Stimulated activated CD4-positive, alpha-beta T cell treated with anti-CD3 and anti-CD28 coated beads, Interleukin-1b, Interleukin-23, amount 100 ng/mL, for 1 hour (primary cell): ENCODE data around the gene MLLT10.

Experiments
- DNase-seq, 2 donors: peaks; one replicate each; pipeline ENCODE4 v3.0.0-alpha.2; 2020; ENCODE audit warnings: low read depth in 2 of 2

The MLLT10 gene

DNA sequence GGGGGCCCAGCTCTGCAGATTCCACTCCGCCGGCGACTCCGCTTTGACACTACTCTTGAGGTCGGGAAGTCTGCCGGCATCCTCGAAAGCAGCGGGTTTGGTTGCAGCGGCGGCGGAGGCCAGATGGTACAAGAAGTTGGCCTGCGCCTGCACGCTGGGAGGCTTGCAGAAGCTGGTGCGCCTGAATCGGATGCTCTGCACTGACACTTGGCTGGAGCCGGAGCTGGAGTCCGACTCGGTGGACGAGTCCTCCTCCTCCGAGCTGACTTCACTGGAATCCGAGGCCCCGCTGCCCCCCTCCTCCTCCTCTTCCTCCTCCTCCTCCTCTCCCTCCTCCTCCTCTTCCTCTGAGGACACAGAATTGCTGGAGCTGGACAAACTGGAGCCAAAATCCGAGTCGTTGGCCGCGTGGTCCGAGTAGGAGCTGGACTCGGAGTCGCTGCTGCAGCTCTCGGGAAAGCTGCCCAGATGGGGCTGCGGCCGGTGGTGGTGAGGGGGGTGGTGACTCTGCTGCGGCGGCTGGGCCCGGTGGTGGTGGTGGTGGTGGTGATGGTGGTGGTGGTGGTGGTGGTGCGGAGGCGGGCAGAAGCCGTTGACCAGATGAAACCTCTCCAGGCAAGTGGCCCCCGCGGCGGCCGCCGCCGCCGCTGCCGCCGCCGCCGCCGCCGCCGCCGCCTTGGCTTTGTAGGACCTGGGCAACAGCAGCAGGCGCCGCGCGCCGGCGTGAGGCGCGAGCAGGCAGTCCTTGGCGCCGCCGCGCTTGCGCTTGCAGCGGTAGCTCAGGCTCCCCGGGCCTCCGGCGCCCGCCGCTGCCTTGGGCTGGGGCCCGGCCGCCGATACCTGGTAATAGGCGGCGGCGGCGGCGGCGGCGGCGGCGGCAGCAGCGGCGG, 17.5 kb upstream of the MLLT10 start:
- DNase-seq, result no peak

GRCh38 chr10:21517134-21518031, 16.6 kb upstream of the MLLT10 start:
- no peak for DNase-seq

DNA sequence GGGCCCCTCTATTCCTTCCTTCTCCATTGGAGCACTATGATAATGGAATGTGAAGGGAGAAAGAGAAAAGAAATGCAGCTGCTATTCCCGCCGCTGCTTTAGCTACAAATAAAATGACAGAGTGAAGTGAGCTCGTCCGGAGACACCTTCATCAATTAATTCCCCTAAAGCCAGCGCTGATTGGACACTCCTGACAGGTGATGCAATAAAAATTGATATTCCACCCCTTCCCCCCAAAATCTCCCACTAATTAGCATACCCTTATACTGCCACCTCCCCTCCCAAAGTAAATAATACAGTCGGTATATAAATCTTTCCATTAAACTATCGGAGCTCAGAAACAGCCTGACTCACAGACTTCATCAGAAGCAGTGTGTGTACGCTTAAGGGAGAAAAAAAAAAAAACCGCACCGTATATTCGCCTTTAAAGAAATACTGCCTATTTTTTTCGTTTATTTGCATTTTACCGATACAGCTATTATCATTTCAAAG, 15.8 kb upstream of the MLLT10 start:
- no peak for DNase-seq

- no peak for DNase-seq
These were observed 15.2 kb upstream of the MLLT10 start for GRCh38 chr10:21518641-21519396.

DNA sequence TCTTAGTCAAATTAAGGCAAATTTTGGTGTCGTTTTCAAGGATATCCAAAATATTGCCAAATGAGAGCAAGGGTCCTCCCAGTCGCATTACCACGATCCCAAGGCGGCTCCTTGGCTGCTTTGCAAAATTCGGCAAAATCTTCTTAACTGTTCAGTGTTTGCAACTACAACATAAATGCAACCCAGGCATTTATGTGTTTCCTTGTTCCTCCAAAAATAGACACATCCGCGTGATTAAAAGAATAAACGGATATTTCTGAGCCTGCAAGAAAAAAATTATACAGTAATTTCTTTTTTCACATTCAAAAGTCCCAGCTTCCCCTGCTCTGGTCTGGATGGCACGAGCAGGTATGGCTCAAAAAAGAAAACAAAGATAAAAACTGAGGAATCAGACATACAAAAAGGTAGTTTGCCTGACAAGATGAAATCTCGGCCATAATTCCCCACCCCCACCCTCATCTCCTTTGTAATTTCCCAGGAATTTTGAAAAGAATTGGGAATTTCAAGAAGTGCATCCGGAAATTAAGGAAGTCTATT, 14.6 kb upstream of the MLLT10 start:
- no peak for DNase-seq

- DNase-seq, result no peak
These were observed 14.0 kb upstream of the MLLT10 start for GRCh38 chr10:21519941-21520436.

- no peak for DNase-seq
These were observed 13.5 kb upstream of the MLLT10 start for GRCh38 chr10:21520509-21520908.

GRCh38 chr10:21520949-21521348, 13.1 kb upstream of the MLLT10 start:
- DNase-seq, result no peak

- DNase-seq, result no peak
These were observed 12.1 kb upstream of the MLLT10 start for GRCh38 chr10:21521751-21522533.

DNA sequence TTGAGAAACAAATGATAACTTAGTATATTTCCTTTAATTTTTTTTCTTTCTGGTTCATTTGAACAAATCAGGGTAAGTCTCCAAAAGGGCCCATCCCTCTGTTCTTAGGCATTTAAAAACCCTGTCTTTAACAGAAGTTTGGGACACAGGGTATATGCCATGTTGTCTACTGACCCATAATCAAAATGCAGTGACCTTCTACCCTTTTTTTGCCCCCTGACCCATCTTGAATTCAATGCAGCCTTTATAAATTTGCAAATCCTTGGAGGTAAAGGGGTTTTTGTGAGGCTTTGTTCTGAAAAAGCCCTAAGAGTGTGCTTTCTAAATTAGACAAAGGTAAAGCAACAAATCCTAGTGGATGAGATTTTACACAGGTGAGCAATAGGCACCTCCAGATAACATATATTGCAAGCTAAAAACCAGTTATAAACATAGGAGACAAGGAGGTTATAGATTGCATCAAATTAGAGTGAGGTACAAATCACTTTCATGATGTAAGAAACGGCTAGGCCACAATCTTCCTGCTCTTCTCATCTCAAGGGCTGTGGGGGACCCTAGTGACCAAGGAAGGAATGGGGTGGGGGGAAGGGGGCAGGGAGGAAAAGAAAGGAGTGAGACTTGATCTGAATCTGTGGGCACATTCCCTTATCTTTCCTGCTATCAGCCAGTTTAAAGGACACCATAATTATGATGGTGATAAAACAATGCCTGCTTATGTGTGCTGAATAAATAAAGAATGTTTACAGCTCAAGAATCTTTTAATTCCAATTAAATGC, 11.2 kb upstream of the MLLT10 start:
- DNase-seq, result no peak

DNA sequence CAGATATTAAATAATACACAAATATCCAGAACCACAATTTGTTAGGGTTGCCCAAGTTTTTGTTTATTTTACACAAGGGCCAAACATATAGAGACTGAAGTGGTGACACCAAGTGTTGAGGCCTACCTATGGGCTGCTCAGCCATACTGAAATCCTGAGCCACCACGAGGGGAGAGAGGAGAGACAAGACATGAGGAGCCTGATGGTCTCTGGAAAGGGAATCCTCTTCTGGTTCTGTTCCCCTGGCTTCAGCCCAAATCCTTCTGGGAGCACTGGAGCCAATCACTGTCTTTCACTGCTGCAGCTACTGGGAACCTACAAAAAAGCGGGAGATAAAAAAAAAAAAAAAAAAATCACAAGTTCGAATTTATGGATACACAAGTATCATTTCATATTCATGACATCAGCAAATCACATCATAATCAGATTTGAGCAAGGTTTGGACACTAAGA, 10.4 kb upstream of the MLLT10 start:
- DNase-seq, result no peak

- DNase-seq, result no peak
These were observed 9.9 kb upstream of the MLLT10 start for GRCh38 chr10:21524131-21524525.

GRCh38 chr10:21524526-21525366, 9.3 kb upstream of the MLLT10 start:
- DNase-seq, result no peak

- peak in 1 of 2 donors; percentile 35 for DNase-seq
These were observed 8.5 kb upstream of the MLLT10 start, which contains the start of gene SKIDA1 for GRCh38 chr10:21525367-21526187. TSS of gene SKIDA1 (minus strand) at chr10:21525682. CDS start at chr10:21517822, 7,860 bp downstream.

- peak in 1 of 2 donors; percentile 40 for DNase-seq
These were observed 7.7 kb upstream of the MLLT10 start for GRCh38 chr10:21526188-21526859.

GRCh38 chr10:21526860-21527597, 7.0 kb upstream of the MLLT10 start:
- no peak for DNase-seq
